Measurements from ENCODE around the gene CIT.
"Not testable (repeated sequence)": the region's sequence is repeated elsewhere in the genome, so short reads cannot be mapped to it uniquely, and the experiment has no call there.

CIT gene

GRCh38 chr12:119729871-119730270 is 147.2 kb downstream of the CIT start:
- no peak for DNase-seq

GRCh38 chr12:119728444-119728745 is 148.7 kb downstream of the CIT start:
- no peak for DNase-seq

GRCh38 chr12:119727600-119728443 is 149.3 kb downstream of the CIT start:
- DNase-seq: no peak

DNA sequence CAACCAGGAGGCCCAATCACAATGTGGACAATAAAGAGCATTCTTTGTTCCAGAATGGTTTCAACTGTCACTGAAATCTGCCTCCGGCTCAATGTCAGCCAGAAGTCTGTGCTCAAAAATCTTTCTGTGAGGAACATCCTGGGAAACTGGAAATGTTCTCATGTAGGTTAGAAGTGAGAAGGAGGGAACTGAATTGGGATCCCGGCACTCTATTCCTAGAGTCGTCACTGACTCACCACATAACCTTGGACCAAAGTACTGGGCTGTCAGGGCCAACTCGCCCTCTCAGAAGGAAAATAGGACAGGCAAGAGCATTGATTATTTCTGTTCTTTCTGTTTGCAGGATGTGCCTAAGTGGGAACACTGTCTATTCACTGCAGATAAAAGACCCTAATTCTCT is 151.6 kb downstream of the CIT start:
- no peak for DNase-seq

GRCh38 chr12:119721306-119721705 is 155.8 kb downstream of the CIT start:
- no peak for DNase-seq

- DNase-seq: no peak
These were observed 156.8 kb downstream of the CIT start for GRCh38 chr12:119720349-119720748.

- DNase-seq: no peak
These were observed 159.0 kb downstream of the CIT start for GRCh38 chr12:119718141-119718540.

- no peak for DNase-seq
These were observed 161.9 kb downstream of the CIT start for GRCh38 chr12:119715268-119715620.

DNA sequence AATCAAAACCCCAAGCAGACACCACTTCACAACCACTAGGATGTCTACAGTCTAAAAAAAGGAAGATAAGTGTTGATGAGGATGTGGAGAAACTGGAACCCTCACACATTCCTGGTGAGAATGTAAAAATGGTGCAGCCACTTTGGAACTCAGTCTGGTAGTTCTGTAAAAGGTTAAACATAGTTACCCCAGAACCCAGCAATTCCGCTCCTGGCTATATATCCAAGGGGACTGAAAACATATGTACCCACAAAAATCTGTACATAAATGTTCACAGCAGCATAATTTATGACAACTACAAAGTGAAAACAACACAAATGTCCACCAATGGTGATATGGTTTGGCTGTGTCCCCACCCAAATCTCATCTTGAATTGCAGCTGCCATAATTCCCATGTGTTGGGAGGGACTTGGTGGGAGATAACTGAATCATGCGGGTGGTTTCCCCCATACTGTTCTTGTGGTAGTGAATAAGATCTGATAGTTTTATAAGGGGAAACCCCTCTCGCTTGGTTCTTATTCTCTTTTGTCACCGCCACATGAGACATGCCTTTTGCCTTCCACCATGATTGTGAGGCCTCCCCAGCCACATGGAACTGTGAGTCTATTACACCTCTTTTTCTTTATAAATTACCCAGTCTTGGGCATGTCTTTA is 162.4 kb downstream of the CIT start:
- DNase-seq: no peak

DNA sequence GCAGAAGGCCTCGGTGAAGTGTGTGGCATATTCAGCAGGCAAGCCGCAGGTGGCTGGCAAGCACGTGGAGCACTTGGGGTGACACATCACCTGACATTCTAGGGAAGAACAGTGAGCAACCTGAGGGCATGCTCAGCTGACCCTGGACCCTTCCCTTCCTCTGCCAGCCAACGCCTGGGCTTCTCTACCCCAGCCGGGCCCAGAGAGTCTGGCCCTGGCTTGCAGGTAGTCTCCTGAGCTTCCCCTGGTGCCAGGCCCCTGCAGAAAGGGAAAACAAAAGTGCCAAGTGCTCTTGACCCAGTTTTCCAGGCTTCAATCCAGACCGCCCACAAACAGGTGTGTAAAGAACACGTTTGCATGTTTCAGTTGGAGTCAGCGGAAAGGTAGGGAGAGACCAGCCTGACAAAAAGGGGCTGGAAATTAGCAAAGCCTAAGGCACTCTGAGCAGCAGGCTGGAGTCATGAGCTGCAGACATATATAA is 163.5 kb downstream of the CIT start:
- DNase-seq: no peak

GRCh38 chr12:119712721-119713120 is 164.4 kb downstream of the CIT start:
- no peak for DNase-seq

GRCh38 chr12:119711693-119712092 is 165.4 kb downstream of the CIT start:
- no peak for DNase-seq

DNA sequence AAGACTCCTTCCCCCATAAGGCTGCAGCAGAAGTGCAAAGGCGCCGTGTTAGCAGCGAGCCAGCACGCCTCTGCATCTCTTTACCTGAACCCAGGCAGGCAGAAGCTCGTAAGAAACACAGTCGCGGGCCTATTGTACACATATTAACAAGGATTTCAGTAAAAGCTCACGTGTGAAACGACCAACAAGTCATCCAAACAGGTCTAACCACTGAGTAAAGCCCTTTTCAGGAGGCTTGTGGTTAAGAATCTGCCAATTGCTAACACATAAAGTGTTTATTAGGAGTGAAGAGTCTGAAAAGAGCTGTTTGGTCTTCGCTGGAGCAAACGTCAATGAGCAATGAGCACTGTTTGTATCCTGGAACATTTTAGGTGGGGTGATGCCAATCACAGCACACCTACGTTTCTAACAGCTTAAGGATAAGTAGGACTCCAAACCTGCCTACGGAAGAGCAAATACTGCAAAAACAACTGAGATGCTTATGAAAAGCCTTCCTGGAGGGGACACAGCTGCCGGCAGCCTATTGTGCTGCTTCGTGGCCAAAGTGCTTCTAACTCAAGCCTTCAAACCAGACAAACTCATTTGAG is 166.1 kb downstream of the CIT start:
- DNase-seq: no peak

- no peak for DNase-seq
These were observed 166.7 kb downstream of the CIT start for GRCh38 chr12:119710374-119710964.

DNA sequence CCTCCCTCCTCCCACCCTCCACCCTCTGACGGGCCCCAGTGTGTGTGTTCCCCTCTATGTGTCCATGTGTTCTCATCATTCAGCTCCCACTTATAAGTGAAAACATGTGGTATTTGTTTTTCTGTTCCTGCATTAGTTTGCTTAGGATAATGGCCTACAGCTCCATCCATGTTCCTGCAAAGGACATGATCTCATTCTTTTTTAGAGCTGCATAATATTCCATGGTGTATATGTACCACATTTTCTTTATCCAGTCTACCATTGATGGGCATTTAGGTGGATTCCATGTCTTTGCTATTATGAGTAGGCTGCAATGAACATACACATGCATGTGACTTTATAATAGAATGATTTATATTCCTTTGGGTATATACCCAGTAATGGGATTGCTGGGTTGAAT is 170.7 kb downstream of the CIT start:
- DNase-seq: not testable (repeated sequence)

DNA sequence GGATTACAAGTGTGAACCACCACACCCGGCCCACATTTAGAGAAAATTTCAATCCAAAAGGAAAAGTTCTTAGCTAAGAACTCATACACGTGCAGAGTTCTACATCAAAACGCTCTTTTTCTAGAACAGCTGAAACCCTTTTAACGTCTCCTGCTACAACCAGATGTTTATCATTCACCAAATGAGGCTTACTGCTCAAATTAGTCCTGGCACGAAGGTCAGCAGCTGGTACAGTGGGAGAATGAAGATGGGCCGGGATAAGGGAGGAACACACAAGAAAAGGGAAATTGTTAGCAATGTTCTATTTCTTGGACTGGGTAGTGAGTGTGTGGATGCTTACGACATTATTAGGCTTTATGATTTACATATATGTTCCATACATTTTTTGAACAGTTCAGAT is 171.9 kb downstream of the CIT start:
- DNase-seq: no peak

GRCh38 chr12:119704065-119704747 is 172.9 kb downstream of the CIT start:
- DNase-seq: no peak

DNA sequence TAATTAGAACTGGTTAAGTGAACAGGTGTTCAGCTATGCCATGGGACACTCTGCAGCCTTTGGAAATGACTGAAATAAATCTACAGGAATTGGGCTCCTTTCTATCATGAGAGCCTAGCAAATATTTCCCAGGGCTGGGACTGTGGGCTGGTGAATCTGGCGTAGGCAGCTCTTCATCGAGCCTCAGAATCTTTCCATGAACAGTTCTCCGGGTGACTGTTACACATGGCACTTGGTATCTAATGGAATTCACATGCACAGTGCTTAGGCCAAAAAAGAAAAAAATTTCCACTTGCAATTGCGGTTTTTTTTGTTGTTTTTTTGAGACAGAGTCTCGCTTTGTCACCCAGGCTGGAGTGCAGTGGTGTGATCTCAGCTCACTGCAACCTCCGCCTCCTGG is 177.0 kb downstream of the CIT start:
- DNase-seq: no peak

DNA sequence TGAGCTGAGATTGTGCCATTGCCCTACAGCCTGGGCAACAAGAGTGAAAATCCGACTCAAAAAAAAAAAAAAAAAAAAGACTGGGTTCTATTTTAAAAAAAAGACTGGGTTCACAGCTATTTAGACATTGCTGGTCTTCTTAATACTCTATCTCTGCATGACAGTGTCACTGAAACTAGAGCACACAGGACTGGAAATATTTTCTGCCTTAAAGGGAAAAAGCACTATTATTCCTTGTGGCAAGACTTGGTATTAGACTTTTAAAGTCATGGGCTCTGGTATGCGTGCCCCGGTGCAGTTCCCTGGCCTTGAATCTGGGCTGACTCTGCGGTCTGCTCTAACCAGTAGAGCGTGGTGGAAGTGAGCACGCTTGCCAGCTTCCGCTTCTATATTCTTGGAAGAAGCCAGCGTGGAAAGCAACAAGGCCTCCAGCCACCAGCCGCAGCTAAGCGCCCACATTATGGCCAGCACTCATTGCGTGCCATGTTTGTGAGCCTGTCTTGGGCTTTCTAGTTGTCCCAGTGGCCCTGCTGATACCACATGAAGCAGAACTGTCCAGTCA is 177.8 kb downstream of the CIT start:
- DNase-seq: no peak

DNA sequence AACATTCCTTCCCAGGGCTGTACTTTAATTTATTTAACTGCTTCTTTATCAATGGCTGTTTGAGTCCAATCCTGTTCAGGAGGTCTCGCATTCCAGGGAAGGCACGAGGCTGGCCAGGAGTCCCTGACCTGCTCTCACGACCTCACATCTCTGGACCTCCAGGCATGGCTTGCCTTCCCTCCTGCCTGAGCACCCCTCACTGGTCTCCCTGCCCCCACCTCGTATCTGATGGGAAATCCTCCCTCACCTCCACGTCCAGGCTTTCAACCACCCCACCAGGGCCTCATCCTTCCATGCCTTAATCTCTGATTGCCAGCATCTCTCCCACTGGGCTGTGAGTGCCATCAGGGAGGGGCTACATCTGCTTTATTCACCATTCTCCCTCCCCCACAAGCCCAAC is 180.2 kb downstream of the CIT start:
- no peak for DNase-seq

GRCh38 chr12:119695034-119695433 is 182.1 kb downstream of the CIT start:
- DNase-seq: peak in 1 of 4 experiments; percentile 23

- DNase-seq: no peak
These were observed 183.0 kb downstream of the CIT start for GRCh38 chr12:119694111-119694510.

- DNase-seq: no peak
These were observed 183.6 kb downstream of the CIT start for GRCh38 chr12:119693511-119693910.

All from suppressor macrophage (primary cell).